Progenitor cell of endocrine pancreas (in vitro differentiated cells): ENCODE data around the gene RAI14. TPM values are rescaled to one million over a fixed set of nuclear protein-coding genes. Genes with fewer than 3 reads are reported as not detected.

Experiments used
- DNase-seq: peaks from one replicate; pipeline ENCODE4 v3.0.0; 2021; ENCODE audit warnings: low spot score; ENCODE audit not compliant: unreplicated experiment
- H3K27ac Mint-ChIP-seq: 2 replicates; pipeline ENCODE4 v1.8.0; 2021; ENCODE audit warnings: mild to moderate bottlenecking, moderate library complexity, mixed read lengths
- H3K27me3 Mint-ChIP-seq: 2 replicates; pipeline ENCODE4 v1.8.0; 2021; ENCODE audit warnings: mixed read lengths
- H3K36me3 Mint-ChIP-seq: 2 replicates; pipeline ENCODE4 v1.8.0; 2022; ENCODE audit warnings: mixed read lengths; ENCODE audit not compliant: insufficient read depth
- H3K4me1 Mint-ChIP-seq: 2 replicates; pipeline ENCODE4 v1.8.0; 2021; ENCODE audit warnings: low read depth, mixed read lengths
- H3K4me3 Mint-ChIP-seq: 2 replicates; pipeline ENCODE4 v1.8.0; 2021; ENCODE audit warnings: low read depth, mild to moderate bottlenecking, moderate library complexity, mixed read lengths
- H3K9me3 Mint-ChIP-seq: 2 replicates; pipeline ENCODE4 v1.8.0; 2021; ENCODE audit warnings: low read depth, mixed read lengths
- CTCF ChIP-seq: fragments of 200-600 bp; sonication (generic); IDR thresholded peaks from one replicate; pipeline ENCODE4 v1.5.0; 2021; ENCODE audit warnings: antibody characterized with exemption, mild to moderate bottlenecking; ENCODE audit not compliant: unreplicated experiment
- total RNA-seq: library from RNA; stranded (reverse); gene quantifications from 2 replicates; pipeline ENCODE4 v1.2.1, GENCODE V29; 2021

The RAI14 gene
- total RNA-seq, 1 donor from 2014 or later, result 121 TPM

DNA sequence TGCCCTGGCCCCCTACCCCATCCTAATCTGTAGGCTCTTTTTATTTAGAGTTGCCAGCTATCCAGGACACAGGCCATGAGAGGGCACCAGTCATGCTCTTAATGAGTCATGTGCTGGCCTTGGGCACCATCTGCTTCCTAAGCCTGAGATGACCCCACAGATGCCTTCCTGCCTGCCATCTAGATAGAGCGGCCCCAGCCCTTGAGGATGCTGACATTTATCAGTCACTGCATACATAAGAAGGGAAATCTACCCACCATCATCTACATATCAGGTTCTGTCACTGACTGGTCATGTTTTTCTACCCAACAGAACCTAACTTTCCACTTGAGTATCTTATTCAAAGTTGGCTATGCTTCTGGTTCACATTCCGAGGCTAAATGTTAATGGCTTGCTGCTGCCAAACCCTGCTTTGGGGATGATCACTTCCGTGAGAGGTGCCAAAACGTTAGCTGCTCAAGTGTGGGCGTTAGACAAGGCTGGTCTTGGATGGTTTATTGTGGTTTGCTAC lies 132.9 kb downstream of the RAI14 start:
- H3K4me3 Mint-ChIP-seq, result no peak overlapping the region
- no peak overlapping the region for H3K27ac Mint-ChIP-seq
- no peak for TF ChIP-seq CTCF
- DNase-seq, result no peak
- no peaks in the 10 kb centered on the region for H3K27me3 Mint-ChIP-seq
- peaks cover 24% of the 10 kb centered on the region for H3K36me3 Mint-ChIP-seq
- peaks cover 3% of the 10 kb centered on the region for H3K4me1 Mint-ChIP-seq
- peaks cover 17% of the 10 kb centered on the region for H3K9me3 Mint-ChIP-seq

DNA sequence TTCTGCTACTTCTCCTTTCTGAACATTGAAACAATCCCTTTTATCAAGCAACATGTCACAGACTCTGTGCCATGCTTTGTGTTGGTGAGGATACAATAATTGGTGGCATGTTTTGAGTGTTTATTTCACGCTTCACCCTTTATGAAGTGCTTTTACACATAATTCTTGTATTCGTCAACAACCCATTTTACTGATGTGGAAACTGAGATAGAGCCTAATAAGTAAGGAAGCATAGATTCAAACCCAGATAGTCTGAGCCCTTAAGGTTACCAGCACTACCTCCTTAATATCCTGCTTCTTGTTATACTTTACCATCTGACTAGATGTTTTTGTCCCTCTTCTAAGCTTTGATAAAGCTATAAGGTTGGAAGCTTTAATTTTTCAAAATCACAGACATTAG lies 133.5 kb downstream of the RAI14 start:
- Mint-ChIP-seq H3K4me1 (peaks cover 3% of the 10 kb centered on the region), H3K27ac (no peak overlapping the region), H3K27me3 (no peaks in the 10 kb centered on the region), H3K9me3 (peaks cover 17% of the 10 kb centered on the region), H3K36me3 (peaks cover 20% of the 10 kb centered on the region), H3K4me3 (no peak overlapping the region)
- no peak for TF ChIP-seq CTCF
- no peak for DNase-seq

GRCh38 chr5:34790069-34790468 lies 133.9 kb downstream of the RAI14 start:
- no peak for DNase-seq
- Mint-ChIP-seq H3K36me3 (peaks cover 20% of the 10 kb centered on the region), H3K27ac (no peak overlapping the region), H3K4me3 (no peak overlapping the region), H3K4me1 (peaks cover 3% of the 10 kb centered on the region), H3K9me3 (peaks cover 17% of the 10 kb centered on the region), H3K27me3 (no peaks in the 10 kb centered on the region)
- TF ChIP-seq CTCF, result no peak

- Mint-ChIP-seq H3K4me1 (peaks cover 3% of the 10 kb centered on the region), H3K27ac (no peak overlapping the region), H3K36me3 (peaks cover 13% of the 10 kb centered on the region), H3K4me3 (no peak overlapping the region), H3K27me3 (no peaks in the 10 kb centered on the region), H3K9me3 (peaks cover 6% of the 10 kb centered on the region)
- no peak for DNase-seq
- TF ChIP-seq CTCF, result no peak
Observed at GRCh38 chr5:34791761-34792244, 135.7 kb downstream of the RAI14 start.

- no peak overlapping the region for H3K4me3 Mint-ChIP-seq
- TF ChIP-seq CTCF, result no peak
- no peaks in the 10 kb centered on the region for H3K9me3 Mint-ChIP-seq
- no peak for DNase-seq
- no peaks in the 10 kb centered on the region for H3K27me3 Mint-ChIP-seq
- no peak overlapping the region for H3K27ac Mint-ChIP-seq
- H3K36me3 Mint-ChIP-seq, result peaks cover 21% of the 10 kb centered on the region
- H3K4me1 Mint-ChIP-seq, result no peaks in the 10 kb centered on the region
Observed at GRCh38 chr5:34802834-34803563, 146.9 kb downstream of the RAI14 start.
